Liver (tissue), 9 donors: Measurements from ENCODE around the gene UBE3B. TPM values are rescaled to one million over a fixed set of nuclear protein-coding genes. Genes with fewer than 3 reads are reported as not detected.

Experiments used
- DNase-seq: peaks from one replicate; pipeline ENCODE4 v3.0.0-alpha.2; 2017; ENCODE audit warnings: low spot score
- H3K27ac ChIP-seq, 2 donors: one replicate each; pipeline ENCODE4 v1.7.0; 2013; ENCODE audit warnings: inconsistent platforms in 2 of 2, low read length in 2 of 2, control low read depth in 1 of 2, low read depth in 1 of 2, mild to moderate bottlenecking in 1 of 2
- H3K27me3 ChIP-seq, 4 donors: one replicate each; pipeline versions ENCODE4 v1.6.1 to v1.7.0; 2013; ENCODE audit warnings: low read length in 3 of 4, inconsistent platforms in 1 of 4, mild to moderate bottlenecking in 1 of 4, moderate library complexity in 1 of 4; ENCODE audit not compliant: control insufficient read depth in 4 of 4, insufficient read depth in 4 of 4
- H3K36me3 ChIP-seq, 4 donors: one replicate each; pipeline versions ENCODE4 v1.6.1 to v1.7.0; 2013; ENCODE audit warnings: low read length in 3 of 4, mild to moderate bottlenecking in 3 of 4, low read depth in 1 of 4, moderate library complexity in 1 of 4; ENCODE audit not compliant: control insufficient read depth in 4 of 4, insufficient read depth in 3 of 4
- H3K4me1 ChIP-seq, 4 donors: one replicate each; pipeline versions ENCODE4 v1.6.1 to v1.7.0; 2013; ENCODE audit warnings: low read length in 3 of 4, mild to moderate bottlenecking in 3 of 4, moderate library complexity in 1 of 4; ENCODE audit not compliant: control insufficient read depth in 4 of 4, insufficient read depth in 4 of 4
- H3K4me3 ChIP-seq, 3 donors: one replicate each; pipeline versions ENCODE4 v1.6.1 to v1.7.0; 2013; ENCODE audit warnings: low read length in 3 of 3, control low read depth in 1 of 3, low read depth in 1 of 3, mild to moderate bottlenecking in 1 of 3
- H3K9ac ChIP-seq, 2 donors: one replicate each; pipeline ENCODE4 v1.7.0; 2013; ENCODE audit warnings: low read length in 2 of 2, mild to moderate bottlenecking in 2 of 2, moderate library complexity in 2 of 2, control low read depth in 1 of 2, low read depth in 1 of 2
- H3K9me3 ChIP-seq, 4 donors: one replicate each; pipeline versions ENCODE4 v1.6.1 to v1.7.0; 2013; ENCODE audit warnings: low read length in 3 of 4; ENCODE audit not compliant: control insufficient read depth in 4 of 4
- EGR1 ChIP-seq, 2 donors: IDR thresholded peaks; 2 replicates each; pipeline ENCODE4 v1.6.1; 2016 to 2018; ENCODE audit warnings: antibody characterized with exemption in 2 of 2, low read depth in 2 of 2
- FOXA1 ChIP-seq: IDR thresholded peaks from 2 replicates; pipeline ENCODE4 v1.6.1; 2016; ENCODE audit warnings: antibody characterized with exemption
- FOXA2 ChIP-seq: IDR thresholded peaks from 2 replicates; pipeline ENCODE4 v1.6.1; 2016; ENCODE audit warnings: antibody characterized with exemption
- GABPA ChIP-seq, 2 donors: IDR thresholded peaks in 1 of 2; conservative IDR thresholded peaks in 1 of 2; 2 replicates each; pipeline ENCODE4 v1.6.1; 2016; ENCODE audit warnings: antibody characterized with exemption in 2 of 2, mild to moderate bottlenecking in 1 of 2, moderate library complexity in 1 of 2
- HNF4A ChIP-seq, 2 donors: conservative IDR thresholded peaks; 2 replicates each; pipeline ENCODE4 v1.6.1; 2016; ENCODE audit warnings: antibody characterized with exemption in 2 of 2, mild to moderate bottlenecking in 2 of 2
- HNF4G ChIP-seq: IDR thresholded peaks from 2 replicates; pipeline ENCODE4 v1.6.1; 2016; ENCODE audit warnings: antibody characterized with exemption
- JUND ChIP-seq, 2 donors: IDR thresholded peaks; 2 replicates each; pipeline ENCODE4 v1.6.1; 2016; ENCODE audit warnings: antibody characterized with exemption in 2 of 2
- NR2F2 ChIP-seq: IDR thresholded peaks from 2 replicates; pipeline ENCODE4 v1.6.1; 2016; ENCODE audit warnings: antibody characterized with exemption
- RAD21 ChIP-seq, 2 donors: IDR thresholded peaks; 2 replicates each; pipeline ENCODE4 v1.6.1; 2016; ENCODE audit warnings: antibody characterized with exemption in 2 of 2, mild to moderate bottlenecking in 2 of 2
- RXRA ChIP-seq, 2 donors: IDR thresholded peaks; 2 replicates each; pipeline ENCODE4 v1.6.1; 2017 to 2018; ENCODE audit warnings: antibody characterized with exemption in 2 of 2, mild to moderate bottlenecking in 1 of 2
- SP1 ChIP-seq: IDR thresholded peaks from 2 replicates; pipeline ENCODE4 v1.6.1; 2018; ENCODE audit warnings: antibody characterized with exemption, mild to moderate bottlenecking
- TAF1 ChIP-seq: conservative IDR thresholded peaks from 2 replicates; pipeline ENCODE4 v1.6.1; 2016; ENCODE audit warnings: antibody characterized with exemption, mild to moderate bottlenecking
- YY1 ChIP-seq: IDR thresholded peaks from 2 replicates; pipeline ENCODE4 v1.6.1; 2016; ENCODE audit warnings: antibody characterized with exemption, mild to moderate bottlenecking
- WGBS: extraction: QIAGEN DNeasy Blood & Tissue Kit; methylation state at CpG from one replicate; pipeline ENCODE4 v1.1.7; 2013; 5-methylcytosine and 5-hydroxymethylcytosine counted together
- polyA plus RNA-seq, 2 donors: library from polyadenylated mRNA; stranded (reverse) in 1 of 2; unstranded in 1 of 2; fragments of 200-250 nt in 1 of 2; fragments of >200 nt in 1 of 2; fragmentation: Nextera tagmentation in 1 of 2; extraction: Ambion mirVana in 1 of 2; gene quantifications; one replicate each; pipeline versions ENCODE4 v1.2.1 to v1.2.3, GENCODE V29; 2013 to 2015
- total RNA-seq, 2 donors: library from RNA; depleted of rRNA; stranded (reverse); fragments of >200 nt; gene quantifications; one replicate each; pipeline ENCODE4 v1.2.3, GENCODE V29; 2014
- TF ChIP-seq, protein P1 (sequence below): fragments of 150-350 bp; IDR thresholded peaks from 2 replicates; pipeline ENCODE4 v1.5.1; 2017; ENCODE audit warnings: improper control_type of control experiment, low read depth, low read length; ENCODE audit not compliant: missing input control
- TF ChIP-seq, protein P2 (sequence below): IDR thresholded peaks from 2 replicates; pipeline ENCODE4 v1.6.1; 2016; ENCODE audit warnings: antibody characterized with exemption
- TF ChIP-seq, protein P3 (sequence below): IDR thresholded peaks from 2 replicates; pipeline ENCODE4 v1.6.1; 2016; ENCODE audit warnings: antibody characterized with exemption
- TF ChIP-seq, protein P4 (sequence below): IDR thresholded peaks from 2 replicates; pipeline ENCODE4 v1.6.1; 2016; ENCODE audit warnings: antibody characterized with exemption, mild to moderate bottlenecking
- TF ChIP-seq, protein P5 (sequence below): IDR thresholded peaks from 2 replicates; pipeline ENCODE4 v1.6.1; 2016; ENCODE audit warnings: antibody characterized with exemption
- donor health status: healthy.
- donor health status: healthy.
- donor health status: healthy.
- donor health status: healthy.
- donor health status: healthy.

UBE3B gene
- total and polyA plus RNA-seq, 4 donors = 9.3 to 43.4 (median 24.1) TPM

DNA sequence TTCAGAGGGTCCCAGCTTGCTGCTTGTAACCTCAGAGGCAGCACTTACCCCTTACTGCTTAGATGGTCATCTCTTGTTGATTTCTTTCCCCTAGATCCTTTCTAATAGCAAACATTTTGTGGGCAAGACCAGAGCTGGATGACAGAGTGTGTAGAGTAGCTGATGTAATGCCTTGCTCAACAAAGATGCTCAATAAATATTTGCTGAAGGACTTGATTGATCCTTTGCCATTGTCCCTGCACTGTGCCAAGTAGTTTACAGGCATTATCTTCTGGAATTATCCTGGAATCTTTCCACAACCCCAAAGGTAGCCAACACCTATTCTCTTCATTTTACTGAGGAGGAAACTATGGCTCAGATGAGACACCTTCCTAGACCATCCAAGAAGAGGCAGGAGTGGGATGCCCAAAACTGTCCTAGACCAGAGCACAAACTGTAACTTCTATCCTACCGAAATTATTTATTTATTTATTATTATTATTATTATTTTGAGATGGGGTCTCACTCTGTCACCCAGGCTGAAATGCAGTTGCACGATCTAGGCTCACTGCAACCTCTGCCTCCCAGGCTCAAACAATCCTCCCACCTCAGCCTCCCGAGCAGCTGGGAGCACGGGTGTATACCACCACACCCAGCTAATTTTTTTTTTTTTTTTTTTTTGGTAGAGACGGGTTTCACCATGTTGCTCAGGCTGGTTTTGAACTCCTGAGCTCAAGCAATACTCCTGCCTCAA, 94.5 kb downstream of the UBE3B start:
- Histone ChIP-seq H3K4me1 (peaks cover 8 to 74% (median 54%) of the 10 kb centered on the region in 4 donors), H3K27ac (peak overlapping the region; percentile 93 to 94), H3K36me3 (peaks cover 0 to 19% (median 3%) of the 10 kb centered on the region in 4 donors), H3K9me3 (no peaks in the 10 kb centered on the region), H3K4me3 (no peak overlapping the region), H3K9ac (peak overlapping the region in 1 of 2 donors; percentile 70), H3K27me3 (no peaks in the 10 kb centered on the region)
- TF ChIP-seq EGR1 (IDR thresholded peaks at IDR 0.05; ENCODE audit: low read depth in 2 of 2) (no peak), GABPA (IDR thresholded peaks at IDR 0.05 in 1 of 2, conservative IDR thresholded peaks at IDR 0.05 in 1 of 2) (no peak), RXRA (IDR thresholded peaks at IDR 0.05) (peak; percentile 37 to 79), HNF4A (conservative IDR thresholded peaks at IDR 0.05) (peak; percentile 50 to 67), SP1 (peak; percentile 49), FOXA2 (peak; percentile 70), FOXA1 (peak; percentile 41), YY1 (peak; percentile 48), TAF1 (no peak), JUND (IDR thresholded peaks at IDR 0.05) (peak; percentile 39 to 69), HNF4G (no peak), NR2F2 (no peak), RAD21 (IDR thresholded peaks at IDR 0.05) (peak in 1 of 2 donors; percentile 4)
- TF ChIP-seq, protein P1, sequence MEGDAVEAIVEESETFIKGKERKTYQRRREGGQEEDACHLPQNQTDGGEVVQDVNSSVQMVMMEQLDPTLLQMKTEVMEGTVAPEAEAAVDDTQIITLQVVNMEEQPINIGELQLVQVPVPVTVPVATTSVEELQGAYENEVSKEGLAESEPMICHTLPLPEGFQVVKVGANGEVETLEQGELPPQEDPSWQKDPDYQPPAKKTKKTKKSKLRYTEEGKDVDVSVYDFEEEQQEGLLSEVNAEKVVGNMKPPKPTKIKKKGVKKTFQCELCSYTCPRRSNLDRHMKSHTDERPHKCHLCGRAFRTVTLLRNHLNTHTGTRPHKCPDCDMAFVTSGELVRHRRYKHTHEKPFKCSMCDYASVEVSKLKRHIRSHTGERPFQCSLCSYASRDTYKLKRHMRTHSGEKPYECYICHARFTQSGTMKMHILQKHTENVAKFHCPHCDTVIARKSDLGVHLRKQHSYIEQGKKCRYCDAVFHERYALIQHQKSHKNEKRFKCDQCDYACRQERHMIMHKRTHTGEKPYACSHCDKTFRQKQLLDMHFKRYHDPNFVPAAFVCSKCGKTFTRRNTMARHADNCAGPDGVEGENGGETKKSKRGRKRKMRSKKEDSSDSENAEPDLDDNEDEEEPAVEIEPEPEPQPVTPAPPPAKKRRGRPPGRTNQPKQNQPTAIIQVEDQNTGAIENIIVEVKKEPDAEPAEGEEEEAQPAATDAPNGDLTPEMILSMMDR = no peak
- TF ChIP-seq, protein P2, sequence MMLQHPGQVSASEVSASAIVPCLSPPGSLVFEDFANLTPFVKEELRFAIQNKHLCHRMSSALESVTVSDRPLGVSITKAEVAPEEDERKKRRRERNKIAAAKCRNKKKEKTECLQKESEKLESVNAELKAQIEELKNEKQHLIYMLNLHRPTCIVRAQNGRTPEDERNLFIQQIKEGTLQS = peak; percentile 72
- TF ChIP-seq, protein P3, sequence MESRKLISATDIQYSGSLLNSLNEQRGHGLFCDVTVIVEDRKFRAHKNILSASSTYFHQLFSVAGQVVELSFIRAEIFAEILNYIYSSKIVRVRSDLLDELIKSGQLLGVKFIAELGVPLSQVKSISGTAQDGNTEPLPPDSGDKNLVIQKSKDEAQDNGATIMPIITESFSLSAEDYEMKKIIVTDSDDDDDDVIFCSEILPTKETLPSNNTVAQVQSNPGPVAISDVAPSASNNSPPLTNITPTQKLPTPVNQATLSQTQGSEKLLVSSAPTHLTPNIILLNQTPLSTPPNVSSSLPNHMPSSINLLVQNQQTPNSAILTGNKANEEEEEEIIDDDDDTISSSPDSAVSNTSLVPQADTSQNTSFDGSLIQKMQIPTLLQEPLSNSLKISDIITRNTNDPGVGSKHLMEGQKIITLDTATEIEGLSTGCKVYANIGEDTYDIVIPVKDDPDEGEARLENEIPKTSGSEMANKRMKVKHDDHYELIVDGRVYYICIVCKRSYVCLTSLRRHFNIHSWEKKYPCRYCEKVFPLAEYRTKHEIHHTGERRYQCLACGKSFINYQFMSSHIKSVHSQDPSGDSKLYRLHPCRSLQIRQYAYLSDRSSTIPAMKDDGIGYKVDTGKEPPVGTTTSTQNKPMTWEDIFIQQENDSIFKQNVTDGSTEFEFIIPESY = no peak
- TF ChIP-seq, protein P4, sequence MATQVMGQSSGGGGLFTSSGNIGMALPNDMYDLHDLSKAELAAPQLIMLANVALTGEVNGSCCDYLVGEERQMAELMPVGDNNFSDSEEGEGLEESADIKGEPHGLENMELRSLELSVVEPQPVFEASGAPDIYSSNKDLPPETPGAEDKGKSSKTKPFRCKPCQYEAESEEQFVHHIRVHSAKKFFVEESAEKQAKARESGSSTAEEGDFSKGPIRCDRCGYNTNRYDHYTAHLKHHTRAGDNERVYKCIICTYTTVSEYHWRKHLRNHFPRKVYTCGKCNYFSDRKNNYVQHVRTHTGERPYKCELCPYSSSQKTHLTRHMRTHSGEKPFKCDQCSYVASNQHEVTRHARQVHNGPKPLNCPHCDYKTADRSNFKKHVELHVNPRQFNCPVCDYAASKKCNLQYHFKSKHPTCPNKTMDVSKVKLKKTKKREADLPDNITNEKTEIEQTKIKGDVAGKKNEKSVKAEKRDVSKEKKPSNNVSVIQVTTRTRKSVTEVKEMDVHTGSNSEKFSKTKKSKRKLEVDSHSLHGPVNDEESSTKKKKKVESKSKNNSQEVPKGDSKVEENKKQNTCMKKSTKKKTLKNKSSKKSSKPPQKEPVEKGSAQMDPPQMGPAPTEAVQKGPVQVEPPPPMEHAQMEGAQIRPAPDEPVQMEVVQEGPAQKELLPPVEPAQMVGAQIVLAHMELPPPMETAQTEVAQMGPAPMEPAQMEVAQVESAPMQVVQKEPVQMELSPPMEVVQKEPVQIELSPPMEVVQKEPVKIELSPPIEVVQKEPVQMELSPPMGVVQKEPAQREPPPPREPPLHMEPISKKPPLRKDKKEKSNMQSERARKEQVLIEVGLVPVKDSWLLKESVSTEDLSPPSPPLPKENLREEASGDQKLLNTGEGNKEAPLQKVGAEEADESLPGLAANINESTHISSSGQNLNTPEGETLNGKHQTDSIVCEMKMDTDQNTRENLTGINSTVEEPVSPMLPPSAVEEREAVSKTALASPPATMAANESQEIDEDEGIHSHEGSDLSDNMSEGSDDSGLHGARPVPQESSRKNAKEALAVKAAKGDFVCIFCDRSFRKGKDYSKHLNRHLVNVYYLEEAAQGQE = no peak
- TF ChIP-seq, protein P5, sequence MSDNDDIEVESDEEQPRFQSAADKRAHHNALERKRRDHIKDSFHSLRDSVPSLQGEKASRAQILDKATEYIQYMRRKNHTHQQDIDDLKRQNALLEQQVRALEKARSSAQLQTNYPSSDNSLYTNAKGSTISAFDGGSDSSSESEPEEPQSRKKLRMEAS = peak; percentile 25
- WGBS = 54% methylated on average over 5 of the region's 5 CpGs
- no peak for DNase-seq
